SU-DHL-6 (cell line): ENCODE data around the gene SLC17A9.

Source experiments
- EZH2phosphoT487 ChIP-seq: fragments of 200-600 bp; sonication (generic), shearing (Covaris generic); conservative IDR thresholded peaks from 2 replicates; pipeline ENCODE4 v1.6.1; 2018; ENCODE audit warnings: mild to moderate bottlenecking, antibody characterized with exemption, low read length, moderate library complexity, mixed read lengths
- TF ChIP-seq, protein P1 (sequence below): fragments of 200-600 bp; sonication (generic); IDR thresholded peaks from one replicate; pipeline ENCODE4 v1.5.1; 2017; ENCODE audit warnings: antibody characterized with exemption, mild to moderate bottlenecking, low read length, moderate library complexity; ENCODE audit not compliant: insufficient read depth, poor library complexity, severe bottlenecking

DNA sequence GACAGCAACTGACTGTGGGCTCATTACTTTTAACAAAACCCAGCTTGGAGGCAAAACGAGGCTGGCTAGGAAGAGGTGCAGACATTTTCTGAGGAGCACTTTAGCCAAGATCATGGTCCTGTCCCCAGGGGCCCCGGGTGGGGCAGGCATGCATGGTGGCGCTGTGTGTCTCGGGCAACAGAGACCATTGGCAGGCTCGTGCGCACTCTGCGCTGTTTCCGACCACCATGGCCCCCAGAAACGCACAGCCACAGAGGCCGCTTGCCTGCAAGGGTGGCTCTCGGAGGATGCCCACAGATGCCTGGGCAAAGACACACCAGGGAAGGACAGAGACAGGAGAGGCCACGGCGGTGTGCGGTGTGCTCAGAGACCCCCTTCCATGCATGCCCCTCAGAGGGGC lies 47.5 kb downstream of the SLC17A9 start:
- TF ChIP-seq, protein P1, sequence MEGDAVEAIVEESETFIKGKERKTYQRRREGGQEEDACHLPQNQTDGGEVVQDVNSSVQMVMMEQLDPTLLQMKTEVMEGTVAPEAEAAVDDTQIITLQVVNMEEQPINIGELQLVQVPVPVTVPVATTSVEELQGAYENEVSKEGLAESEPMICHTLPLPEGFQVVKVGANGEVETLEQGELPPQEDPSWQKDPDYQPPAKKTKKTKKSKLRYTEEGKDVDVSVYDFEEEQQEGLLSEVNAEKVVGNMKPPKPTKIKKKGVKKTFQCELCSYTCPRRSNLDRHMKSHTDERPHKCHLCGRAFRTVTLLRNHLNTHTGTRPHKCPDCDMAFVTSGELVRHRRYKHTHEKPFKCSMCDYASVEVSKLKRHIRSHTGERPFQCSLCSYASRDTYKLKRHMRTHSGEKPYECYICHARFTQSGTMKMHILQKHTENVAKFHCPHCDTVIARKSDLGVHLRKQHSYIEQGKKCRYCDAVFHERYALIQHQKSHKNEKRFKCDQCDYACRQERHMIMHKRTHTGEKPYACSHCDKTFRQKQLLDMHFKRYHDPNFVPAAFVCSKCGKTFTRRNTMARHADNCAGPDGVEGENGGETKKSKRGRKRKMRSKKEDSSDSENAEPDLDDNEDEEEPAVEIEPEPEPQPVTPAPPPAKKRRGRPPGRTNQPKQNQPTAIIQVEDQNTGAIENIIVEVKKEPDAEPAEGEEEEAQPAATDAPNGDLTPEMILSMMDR: no peak
- no peak for TF ChIP-seq EZH2phosphoT487
